Activated naive CD4-positive, alpha-beta T cell treated with anti-CD3 and anti-CD28 coated beads, Interleukin-2, amount 10 ng/mL, durations not matched to agents 7 days and 5 days (primary cell): ENCODE measurements around the gene NOBOX.
"Not testable (repeated sequence)": the region's sequence is repeated elsewhere in the genome, so short reads cannot be mapped to it uniquely, and the experiment has no call there.

Experiments
- CTCF ChIA-PET: fragments of 350-600 bp; sonication (Branson Sonifier 250); formaldehyde crosslinking; loops from one replicate; lab custom pipeline; 2021; ENCODE audit warnings: antibody characterized with exemption; lab: Charles Lee
- DNase-seq: peaks from one replicate; pipeline ENCODE4 v3.0.0-alpha.2; 2020
- H3K27ac Mint-ChIP-seq: one replicate; pipeline ENCODE4 v1.8.0; 2021; ENCODE audit warnings: mild to moderate bottlenecking, moderate library complexity, mixed read lengths
- H3K27me3 Mint-ChIP-seq: one replicate; pipeline ENCODE4 v1.8.0; 2021; ENCODE audit warnings: mild to moderate bottlenecking, mixed read lengths
- H3K36me3 Mint-ChIP-seq: one replicate; pipeline ENCODE4 v1.8.0; 2021; ENCODE audit warnings: mixed read lengths
- H3K4me1 Mint-ChIP-seq: one replicate; pipeline ENCODE4 v1.8.0; 2021; ENCODE audit warnings: mixed read lengths
- H3K4me3 Mint-ChIP-seq: one replicate; pipeline ENCODE4 v1.8.0; 2021; ENCODE audit warnings: mild to moderate bottlenecking, moderate library complexity, mixed read lengths
- H3K9me3 Mint-ChIP-seq: one replicate; pipeline ENCODE4 v1.8.0; 2021; ENCODE audit warnings: mixed read lengths

NOBOX gene

GRCh38 chr7:144379776-144380384 lies 23.6 kb downstream of the NOBOX start:
- Mint-ChIP-seq H3K9me3 (no peaks in the 10 kb centered on the region), H3K27me3 (no peaks in the 10 kb centered on the region), H3K27ac (no peak overlapping the region), H3K4me1 (no peaks in the 10 kb centered on the region), H3K36me3 (peaks cover 17% of the 10 kb centered on the region), H3K4me3 (no peak overlapping the region)
- CTCF ChIA-PET, result interaction anchor here (0.9 kb wide), 1 partner anchor 12 kb away, joined by 3 read pairs; no protein-coding TSS in a partner anchor
- no peak for DNase-seq

GRCh38 chr7:144378651-144379050 lies 24.8 kb downstream of the NOBOX start:
- DNase-seq, result no peak
- H3K36me3 Mint-ChIP-seq, result peaks cover 17% of the 10 kb centered on the region
- no peaks in the 10 kb centered on the region for H3K9me3 Mint-ChIP-seq
- no peaks in the 10 kb centered on the region for H3K4me1 Mint-ChIP-seq
- CTCF ChIA-PET, result no interaction called here
- H3K4me3 Mint-ChIP-seq, result no peak overlapping the region
- H3K27me3 Mint-ChIP-seq, result no peaks in the 10 kb centered on the region
- H3K27ac Mint-ChIP-seq, result no peak overlapping the region

DNA sequence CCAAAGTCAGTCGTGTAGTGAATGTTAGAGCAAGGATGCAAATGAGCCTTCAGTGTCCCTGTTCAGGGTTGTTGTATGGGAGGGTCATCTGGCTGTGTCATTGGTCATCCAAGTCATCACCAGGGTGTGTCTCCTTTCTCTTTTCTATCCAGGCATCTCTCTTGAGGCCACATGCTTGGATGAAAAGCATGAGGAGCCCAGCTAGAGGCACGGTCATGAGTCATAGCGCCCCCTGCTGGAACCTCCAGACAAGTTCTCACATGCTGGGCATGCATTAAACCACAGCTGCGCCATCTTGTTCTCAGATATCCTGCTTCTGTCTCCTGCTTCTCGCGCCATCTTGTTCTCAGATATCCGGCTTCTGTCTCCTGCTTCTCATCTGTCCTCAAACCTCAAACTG lies 34.3 kb downstream of the NOBOX start:
- H3K27ac Mint-ChIP-seq, H3K9me3 Mint-ChIP-seq, H3K27me3 Mint-ChIP-seq, H3K4me3 Mint-ChIP-seq, H3K36me3 Mint-ChIP-seq, H3K4me1 Mint-ChIP-seq, CTCF ChIA-PET, DNase-seq: not testable (repeated sequence)

- H3K4me1 Mint-ChIP-seq, H3K4me3 Mint-ChIP-seq, H3K36me3 Mint-ChIP-seq, H3K27ac Mint-ChIP-seq, CTCF ChIA-PET, DNase-seq, H3K9me3 Mint-ChIP-seq, H3K27me3 Mint-ChIP-seq: not testable (repeated sequence)
Measured at GRCh38 chr7:144367250-144367649, 36.2 kb downstream of the NOBOX start.

GRCh38 chr7:144365523-144365922 lies 38.0 kb downstream of the NOBOX start:
- H3K4me1 Mint-ChIP-seq, H3K9me3 Mint-ChIP-seq, H3K4me3 Mint-ChIP-seq, H3K27me3 Mint-ChIP-seq, CTCF ChIA-PET, H3K27ac Mint-ChIP-seq, DNase-seq, H3K36me3 Mint-ChIP-seq: not testable (repeated sequence)

DNA sequence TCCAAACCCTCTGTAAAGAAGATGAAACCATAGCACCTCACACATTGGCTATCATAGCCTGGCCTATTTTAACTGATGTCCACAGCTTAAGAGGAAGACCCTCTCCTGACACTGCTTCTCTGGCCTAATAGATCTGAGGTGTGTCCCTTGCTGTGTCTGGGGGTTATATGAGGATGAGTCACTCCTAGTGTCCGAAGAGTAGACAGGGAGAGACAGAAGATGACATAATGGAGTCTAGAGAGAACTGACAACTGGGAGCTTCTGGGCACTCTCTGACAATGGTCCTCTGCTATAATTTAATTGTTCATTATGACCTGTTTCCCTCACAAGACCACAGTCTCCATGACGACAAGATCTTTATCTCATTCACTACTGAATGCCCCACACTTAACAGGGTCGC lies 41.4 kb downstream of the NOBOX start:
- H3K9me3 Mint-ChIP-seq, H3K4me3 Mint-ChIP-seq, H3K36me3 Mint-ChIP-seq, H3K4me1 Mint-ChIP-seq, DNase-seq, H3K27me3 Mint-ChIP-seq, CTCF ChIA-PET, H3K27ac Mint-ChIP-seq: not testable (repeated sequence)

- H3K27me3 Mint-ChIP-seq, DNase-seq, H3K9me3 Mint-ChIP-seq, CTCF ChIA-PET, H3K4me3 Mint-ChIP-seq, H3K27ac Mint-ChIP-seq, H3K36me3 Mint-ChIP-seq: not testable (repeated sequence)
- H3K4me1 Mint-ChIP-seq, result peaks cover 17% of the 10 kb centered on the region
Measured at GRCh38 chr7:144356860-144357259, 46.6 kb downstream of the NOBOX start.

GRCh38 chr7:144356185-144356584 lies 47.3 kb downstream of the NOBOX start:
- DNase-seq, H3K27me3 Mint-ChIP-seq, H3K36me3 Mint-ChIP-seq, H3K4me3 Mint-ChIP-seq, H3K9me3 Mint-ChIP-seq, CTCF ChIA-PET, H3K27ac Mint-ChIP-seq: not testable (repeated sequence)
- peaks cover 19% of the 10 kb centered on the region for H3K4me1 Mint-ChIP-seq

DNA sequence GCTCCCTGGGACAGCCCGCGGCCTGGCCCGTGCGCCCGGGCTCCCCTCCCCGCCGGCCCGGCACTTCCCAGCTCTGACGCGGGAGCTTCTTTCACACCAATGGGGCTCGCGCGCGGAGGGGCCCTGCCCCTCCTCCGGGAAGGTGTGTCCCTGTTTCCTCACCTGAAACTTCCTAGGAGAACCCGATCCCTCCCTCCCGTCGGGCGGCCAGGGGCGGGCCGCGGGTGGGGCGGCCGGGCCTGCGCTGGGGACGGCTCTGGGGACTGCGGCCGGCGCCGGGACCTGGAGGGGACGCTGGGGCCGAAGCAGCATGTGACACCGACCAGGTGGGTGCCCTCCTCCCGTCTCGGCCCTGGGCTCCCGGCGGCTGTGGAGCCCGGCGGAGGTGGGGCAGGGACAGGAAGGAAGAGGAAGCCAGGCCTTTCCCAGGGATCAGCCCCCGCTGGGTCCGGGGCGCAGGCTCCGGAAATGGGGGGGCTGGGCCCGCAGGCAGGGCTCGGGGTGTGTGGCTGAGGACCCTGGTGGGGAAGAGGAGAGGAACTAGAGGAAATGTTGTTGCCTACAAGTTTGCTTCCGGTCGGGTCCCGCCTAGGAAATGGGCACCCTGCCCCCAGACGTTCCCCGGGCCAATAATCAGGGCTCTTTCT lies 48.2 kb downstream of the NOBOX start, which contains the start of gene ARHGEF5:
Gene ARHGEF5 (plus strand): TSS at position 227 of the 647 bp plus-strand sequence. CDS start 7,268 bp downstream, outside the sequence.
- Mint-ChIP-seq H3K27ac (peak within 1 kb of the TSS; percentile 90), H3K4me3 (peak within 1 kb of the TSS; percentile 91), H3K4me1 (peaks cover 21% of the 10 kb centered on the region)
- CTCF ChIA-PET, H3K27me3 Mint-ChIP-seq, DNase-seq, H3K9me3 Mint-ChIP-seq, H3K36me3 Mint-ChIP-seq: not testable (repeated sequence)

- H3K27me3 Mint-ChIP-seq, H3K27ac Mint-ChIP-seq, H3K9me3 Mint-ChIP-seq, CTCF ChIA-PET, DNase-seq, H3K4me3 Mint-ChIP-seq, H3K36me3 Mint-ChIP-seq: not testable (repeated sequence)
- peaks cover 18% of the 10 kb centered on the region for H3K4me1 Mint-ChIP-seq
Measured at GRCh38 chr7:144351667-144352066, 51.8 kb downstream of the NOBOX start.

GRCh38 chr7:144348625-144349024 lies 54.9 kb downstream of the NOBOX start:
- H3K27me3 Mint-ChIP-seq, H3K9me3 Mint-ChIP-seq, DNase-seq, CTCF ChIA-PET, H3K36me3 Mint-ChIP-seq, H3K27ac Mint-ChIP-seq, H3K4me3 Mint-ChIP-seq: not testable (repeated sequence)
- peaks cover 13% of the 10 kb centered on the region for H3K4me1 Mint-ChIP-seq
